ENCODE results near the gene GIPC2.

- TF ChIP-seq CTCF (IDR thresholded peaks at IDR 0.05) (no peak), POLR2A (IDR thresholded peaks at IDR 0.05) (no peak)
Observed at GRCh38 chr1:77996734-77997133, 49.0 kb upstream of the GIPC2 start.

Measured in lower leg skin (tissue), 3 donors.